ENCODE results near the gene OXT. TPM values are rescaled to one million over a fixed set of nuclear protein-coding genes. Genes with fewer than 3 reads are reported as not detected.
"Not testable (repeated sequence)": the region's sequence is repeated elsewhere in the genome, so short reads cannot be mapped to it uniquely, and the experiment has no call there.

Gene OXT
- total RNA-seq: under 1 TPM in 1 of 9 donors, not detected in 8; 0.67 TPM
- polyA plus RNA-seq: not detected
- long read RNA-seq, donor 1: 0 reads
- long read RNA-seq, donor 2: 0 reads
- long read RNA-seq, donor 3: 0 reads

DNA sequence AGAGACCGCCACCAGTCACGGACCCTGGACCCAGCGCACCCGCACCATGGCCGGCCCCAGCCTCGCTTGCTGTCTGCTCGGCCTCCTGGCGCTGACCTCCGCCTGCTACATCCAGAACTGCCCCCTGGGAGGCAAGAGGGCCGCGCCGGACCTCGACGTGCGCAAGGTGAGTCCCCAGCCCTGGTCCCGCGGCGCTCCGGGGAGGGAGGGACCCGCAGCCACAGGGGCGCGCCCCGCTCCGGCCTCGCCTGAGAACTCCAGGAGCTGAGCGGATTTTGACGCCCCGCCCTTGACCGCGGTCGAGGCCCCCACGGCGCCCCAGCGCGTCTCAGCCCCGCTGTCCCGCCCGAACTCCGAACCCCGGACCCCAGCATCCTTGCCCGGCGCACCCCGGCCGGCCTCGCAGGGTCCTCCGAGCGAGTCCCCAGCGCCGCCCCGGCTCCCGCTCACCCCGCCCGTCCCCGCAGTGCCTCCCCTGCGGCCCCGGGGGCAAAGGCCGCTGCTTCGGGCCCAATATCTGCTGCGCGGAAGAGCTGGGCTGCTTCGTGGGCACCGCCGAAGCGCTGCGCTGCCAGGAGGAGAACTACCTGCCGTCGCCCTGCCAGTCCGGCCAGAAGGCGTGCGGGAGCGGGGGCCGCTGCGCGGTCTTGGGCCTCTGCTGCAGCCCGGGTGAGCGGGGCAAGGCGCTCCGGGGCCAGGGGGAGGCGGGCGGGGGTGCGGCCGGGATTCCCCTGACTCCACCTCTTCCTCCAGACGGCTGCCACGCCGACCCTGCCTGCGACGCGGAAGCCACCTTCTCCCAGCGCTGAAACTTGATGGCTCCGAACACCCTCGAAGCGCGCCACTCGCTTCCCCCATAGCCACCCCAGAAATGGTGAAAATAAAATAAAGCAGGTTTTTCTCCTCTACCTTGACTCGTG lies at the start of gene OXT:
Gene OXT, plus strand, starts transcription at position 11 of the 920 bp plus-strand sequence. Its CDS starts 36 bp downstream, at position 47.
- peak in 3 of 4 donors; percentile 72 to 90 (median 79) for ATAC-seq
- H3K4me3 ChIP-seq: peak within 1 kb of the TSS; percentile 15 to 74 (median 56)
- peaks cover 0 to 13% (median 5%) of the 10 kb centered on the region in 12 donors for H3K4me1 ChIP-seq
- peaks cover 0 to 25% (median 15%) of the 10 kb centered on the region in 9 donors for H3K27me3 ChIP-seq
- no peaks in the 10 kb centered on the region for H3K9me3 ChIP-seq
- DNase-seq: peak; percentile 40 to 80 (median 56)
- no peak for TF ChIP-seq POLR2A (IDR thresholded peaks at IDR 0.05)
- TF ChIP-seq, protein P1, sequence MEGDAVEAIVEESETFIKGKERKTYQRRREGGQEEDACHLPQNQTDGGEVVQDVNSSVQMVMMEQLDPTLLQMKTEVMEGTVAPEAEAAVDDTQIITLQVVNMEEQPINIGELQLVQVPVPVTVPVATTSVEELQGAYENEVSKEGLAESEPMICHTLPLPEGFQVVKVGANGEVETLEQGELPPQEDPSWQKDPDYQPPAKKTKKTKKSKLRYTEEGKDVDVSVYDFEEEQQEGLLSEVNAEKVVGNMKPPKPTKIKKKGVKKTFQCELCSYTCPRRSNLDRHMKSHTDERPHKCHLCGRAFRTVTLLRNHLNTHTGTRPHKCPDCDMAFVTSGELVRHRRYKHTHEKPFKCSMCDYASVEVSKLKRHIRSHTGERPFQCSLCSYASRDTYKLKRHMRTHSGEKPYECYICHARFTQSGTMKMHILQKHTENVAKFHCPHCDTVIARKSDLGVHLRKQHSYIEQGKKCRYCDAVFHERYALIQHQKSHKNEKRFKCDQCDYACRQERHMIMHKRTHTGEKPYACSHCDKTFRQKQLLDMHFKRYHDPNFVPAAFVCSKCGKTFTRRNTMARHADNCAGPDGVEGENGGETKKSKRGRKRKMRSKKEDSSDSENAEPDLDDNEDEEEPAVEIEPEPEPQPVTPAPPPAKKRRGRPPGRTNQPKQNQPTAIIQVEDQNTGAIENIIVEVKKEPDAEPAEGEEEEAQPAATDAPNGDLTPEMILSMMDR (IDR thresholded peaks at IDR 0.05): no peak
- H3K36me3 ChIP-seq: no peaks in the 10 kb centered on the region
- WGBS, 4 donors: 9 to 27% (median 15%) methylated on average over 35 to 95 of the region's 95 CpGs
- peak within 1 kb of the TSS in 1 of 12 donors; percentile 0 for H3K27ac ChIP-seq
- intact Hi-C loops (cut with DNase I): no loop called here

DNA sequence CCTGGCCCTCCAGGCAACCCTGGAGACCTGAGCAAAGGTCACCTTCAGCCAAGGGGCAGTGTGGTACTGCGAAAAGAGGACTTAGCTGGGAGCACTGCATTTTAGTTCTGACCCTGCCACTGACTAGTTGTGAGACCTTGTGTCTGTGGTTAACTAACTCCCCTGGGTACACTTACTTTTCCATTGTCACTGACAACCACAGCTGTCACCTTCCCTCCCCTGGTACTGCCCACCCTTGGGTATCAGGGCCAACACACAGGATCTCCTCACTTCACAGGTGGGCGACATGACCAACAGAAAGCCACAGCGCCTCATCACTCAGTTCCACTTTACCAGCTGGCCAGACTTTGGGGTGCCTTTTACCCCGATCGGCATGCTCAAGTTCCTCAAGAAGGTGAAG lies 49.6 kb upstream of the OXT start:
- peaks cover 0 to 78% (median 72%) of the 10 kb centered on the region in 9 donors for H3K36me3 ChIP-seq
- no peak overlapping the region for H3K4me3 ChIP-seq
- intact Hi-C loops (cut with DNase I): no loop called here
- no peak overlapping the region for H3K27ac ChIP-seq
- DNase-seq (no peak), ATAC-seq (no peak)
- WGBS, 4 donors: 96 to 98% (median 97%) methylated on average over 4 to 5 of the region's 5 CpGs
- no peaks in the 10 kb centered on the region for H3K4me1 ChIP-seq
- H3K27me3 ChIP-seq: no peaks in the 10 kb centered on the region
- no peaks in the 10 kb centered on the region for H3K9me3 ChIP-seq
- no peak for TF ChIP-seq POLR2A (IDR thresholded peaks at IDR 0.05)
- TF ChIP-seq, protein P1 (IDR thresholded peaks at IDR 0.05): no peak

GRCh38 chr20:3022559-3023490 lies 48.6 kb upstream of the OXT start:
- ATAC-seq; DNase-seq; H3K27me3 ChIP-seq; H3K4me3 ChIP-seq; intact Hi-C loops (cut with DNase I); H3K9me3 ChIP-seq; H3K27ac ChIP-seq; H3K4me1 ChIP-seq: not testable (repeated sequence)
- 76 to 85% (median 81%) methylated on average over 17 to 20 of the region's 20 CpGs for WGBS, 4 donors
- peaks cover 0 to 78% (median 73%) of the 10 kb centered on the region in 9 donors for H3K36me3 ChIP-seq

DNA sequence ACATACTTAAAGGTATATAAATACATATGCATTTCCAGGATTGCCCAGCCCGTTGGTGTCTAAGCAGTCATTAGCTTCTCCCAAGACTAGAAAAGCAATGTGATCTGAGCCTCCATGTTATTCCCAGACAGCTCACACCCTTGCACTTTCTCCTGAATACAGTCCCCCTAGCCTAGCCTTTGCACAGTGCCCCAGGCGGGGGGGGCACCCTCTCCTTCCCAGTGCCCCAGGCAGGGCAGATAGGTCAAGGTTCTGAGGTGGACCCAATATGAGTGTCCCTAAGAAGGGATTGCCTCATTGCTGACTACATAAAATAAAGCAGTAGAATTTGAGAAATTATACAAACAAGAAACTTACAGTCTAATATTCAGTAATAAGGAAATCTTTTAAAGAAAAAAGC lies 43.4 kb upstream of the OXT start:
- WGBS, 4 donors: 69 to 93% (median 84%) methylated on average over 2 of the region's 2 CpGs
- no peak for ATAC-seq

More for the DNA sequence above, 43.4 kb upstream of the OXT start:
- DNase-seq: no peak
- peaks cover 0 to 90% (median 84%) of the 10 kb centered on the region in 9 donors for H3K36me3 ChIP-seq
- H3K9me3 ChIP-seq: no peaks in the 10 kb centered on the region
- peaks cover 0 to 8% (median 0%) of the 10 kb centered on the region in 12 donors for H3K4me1 ChIP-seq
- H3K4me3 ChIP-seq: no peak overlapping the region
- H3K27me3 ChIP-seq: no peaks in the 10 kb centered on the region
- no peak for TF ChIP-seq POLR2A (IDR thresholded peaks at IDR 0.05)
- TF ChIP-seq, protein P1 (IDR thresholded peaks at IDR 0.05): no peak
- no peak overlapping the region for H3K27ac ChIP-seq
- intact Hi-C loops (cut with DNase I): no loop called here
